GM12801 (cell line): Measurements from ENCODE around the gene HOXA3.

ENCODE experiments used
- CTCF ChIP-seq: IDR thresholded peaks from one replicate; pipeline ENCODE4 v1.5.1; 2011; ENCODE audit warnings: control low read depth; ENCODE audit not compliant: insufficient read length; ENCODE audit errors: extremely low read depth

Gene HOXA3

GRCh38 chr7:27151931-27152815 is at the start of gene HOXA3:
TSS of gene HOXA3 (minus strand) at chr7:27152583. CDS start at chr7:27110640, 41,943 bp downstream.
- TF ChIP-seq CTCF: no peak

DNA sequence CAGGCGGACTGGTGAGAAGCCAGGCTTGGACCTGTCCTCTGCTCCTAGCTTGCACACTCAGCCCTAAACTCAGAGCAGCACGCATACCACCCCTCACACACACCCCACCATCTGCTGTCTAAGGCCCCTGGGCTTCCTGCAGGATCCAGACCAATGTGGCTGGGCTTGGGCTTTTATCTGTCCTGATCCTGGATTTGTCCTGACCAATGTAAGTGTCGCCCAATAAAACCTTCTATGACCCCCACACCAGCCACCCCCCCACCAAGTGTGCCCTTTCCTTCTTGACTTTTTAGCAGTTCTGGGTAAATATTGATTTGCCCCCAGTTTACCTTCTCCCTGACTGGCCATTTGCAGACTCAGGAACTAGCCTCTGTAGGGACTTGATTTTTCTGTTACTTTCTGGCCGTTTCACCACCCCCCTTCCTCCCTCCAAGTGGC is 49.2 kb upstream of the HOXA3 start:
- no peak for TF ChIP-seq CTCF

- no peak for TF ChIP-seq CTCF
Observed at GRCh38 chr7:27200761-27201579, 48.6 kb upstream of the HOXA3 start.

GRCh38 chr7:27199849-27200760 is 47.7 kb upstream of the HOXA3 start, which contains the start of gene HOXA13:
TSS of gene HOXA13 (minus strand) at chr7:27200091. CDS start at chr7:27200077, 14 bp downstream.
- no peak for TF ChIP-seq CTCF

- TF ChIP-seq CTCF: no peak
Observed at GRCh38 chr7:27198871-27199801, 46.8 kb upstream of the HOXA3 start.

DNA sequence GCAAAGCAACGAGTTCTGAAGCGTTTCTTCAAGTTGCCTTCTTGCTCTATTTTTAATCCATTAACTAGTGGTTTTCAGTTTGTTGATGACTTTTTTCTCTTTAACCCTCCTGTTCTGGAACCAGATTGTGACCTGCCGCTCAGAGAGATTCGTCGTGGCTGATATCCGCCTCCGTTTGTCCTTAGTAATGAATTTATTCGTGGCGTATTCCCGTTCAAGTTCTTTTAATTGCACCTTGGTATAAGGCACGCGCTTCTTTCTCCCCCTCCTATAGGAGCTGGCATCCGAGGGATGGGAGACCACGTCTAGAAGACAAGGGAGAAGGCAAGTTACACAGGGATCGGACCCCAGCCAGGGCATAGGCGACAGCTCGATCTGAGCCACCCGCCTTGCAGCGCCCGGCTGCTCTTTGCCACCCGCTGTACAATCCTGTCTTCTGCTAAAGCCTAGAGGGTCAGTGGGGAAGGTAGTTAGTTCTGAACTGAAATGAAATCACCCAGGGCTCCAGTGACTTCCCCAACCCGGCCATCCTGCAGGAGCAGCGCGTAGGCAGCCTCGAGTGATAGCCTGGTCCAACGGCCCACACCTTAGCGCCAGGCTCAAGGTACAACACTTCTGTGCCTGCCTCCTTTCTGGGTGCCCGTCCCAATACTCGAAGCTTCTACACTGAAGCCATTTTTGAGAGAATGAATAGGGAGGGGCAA is 45.9 kb upstream of the HOXA3 start:
- TF ChIP-seq CTCF: no peak
